Measurements from ENCODE around the gene PTGR3.

GRCh38 chr18:75249672-75250470, 40.9 kb upstream of the PTGR3 start:
- TF ChIP-seq, protein P1, sequence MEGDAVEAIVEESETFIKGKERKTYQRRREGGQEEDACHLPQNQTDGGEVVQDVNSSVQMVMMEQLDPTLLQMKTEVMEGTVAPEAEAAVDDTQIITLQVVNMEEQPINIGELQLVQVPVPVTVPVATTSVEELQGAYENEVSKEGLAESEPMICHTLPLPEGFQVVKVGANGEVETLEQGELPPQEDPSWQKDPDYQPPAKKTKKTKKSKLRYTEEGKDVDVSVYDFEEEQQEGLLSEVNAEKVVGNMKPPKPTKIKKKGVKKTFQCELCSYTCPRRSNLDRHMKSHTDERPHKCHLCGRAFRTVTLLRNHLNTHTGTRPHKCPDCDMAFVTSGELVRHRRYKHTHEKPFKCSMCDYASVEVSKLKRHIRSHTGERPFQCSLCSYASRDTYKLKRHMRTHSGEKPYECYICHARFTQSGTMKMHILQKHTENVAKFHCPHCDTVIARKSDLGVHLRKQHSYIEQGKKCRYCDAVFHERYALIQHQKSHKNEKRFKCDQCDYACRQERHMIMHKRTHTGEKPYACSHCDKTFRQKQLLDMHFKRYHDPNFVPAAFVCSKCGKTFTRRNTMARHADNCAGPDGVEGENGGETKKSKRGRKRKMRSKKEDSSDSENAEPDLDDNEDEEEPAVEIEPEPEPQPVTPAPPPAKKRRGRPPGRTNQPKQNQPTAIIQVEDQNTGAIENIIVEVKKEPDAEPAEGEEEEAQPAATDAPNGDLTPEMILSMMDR (IDR thresholded peaks at IDR 0.05), result no peak
- no peak for TF ChIP-seq POLR2A (IDR thresholded peaks at IDR 0.05)
